Stimulated activated naive B cell treated with anti-CD40 and anti-IgM and Interleukin-4, amounts not matched to agents 10 μg/mL and 1 μg/mL and 100 μg/mL, for 72 hours (primary cell): ENCODE data around the gene NFIC.

Source experiments
- ATAC-seq, 2 donors: fragments of 150-1000 bp; cut with Tn5 transposase; replicated peaks; 2 replicates each; pipeline ENCODE4 v1.10.0; 2021; ENCODE audit warnings: moderate library complexity in 1 of 2
- DNase-seq: peaks from one replicate; pipeline ENCODE4 v3.0.0; 2021
- H3K27ac Mint-ChIP-seq: one replicate; pipeline ENCODE4 v1.8.0; 2022; ENCODE audit warnings: mild to moderate bottlenecking, mixed read lengths
- H3K27me3 Mint-ChIP-seq, 2 donors: one replicate each; pipeline ENCODE4 v1.8.0; 2022; ENCODE audit warnings: mixed read lengths in 2 of 2
- H3K36me3 Mint-ChIP-seq, 2 donors: one replicate each; pipeline ENCODE4 v1.8.0; 2022; ENCODE audit warnings: mixed read lengths in 2 of 2, mild to moderate bottlenecking in 1 of 2
- H3K4me1 Mint-ChIP-seq, 2 donors: one replicate each; pipeline ENCODE4 v1.8.0; 2022; ENCODE audit warnings: mixed read lengths in 2 of 2, mild to moderate bottlenecking in 1 of 2
- H3K4me3 Mint-ChIP-seq, 2 donors: one replicate each; pipeline ENCODE4 v1.8.0; 2022; ENCODE audit warnings: mild to moderate bottlenecking in 2 of 2, mixed read lengths in 2 of 2, moderate library complexity in 1 of 2
- H3K9me3 Mint-ChIP-seq, 2 donors: one replicate each; pipeline ENCODE4 v1.8.0; 2022; ENCODE audit warnings: mixed read lengths in 2 of 2, mild to moderate bottlenecking in 1 of 2

Gene NFIC

GRCh38 chr19:3401004-3401768 lies 34.8 kb downstream of the NFIC start:
- H3K4me1 Mint-ChIP-seq = peaks cover 3 to 12% of the 10 kb centered on the region in 2 donors
- H3K27me3 Mint-ChIP-seq = no peaks in the 10 kb centered on the region
- DNase-seq (no peak), ATAC-seq (no peak)
- peaks cover 11 to 23% of the 10 kb centered on the region in 2 donors for H3K36me3 Mint-ChIP-seq
- no peak overlapping the region for H3K4me3 Mint-ChIP-seq
- H3K27ac Mint-ChIP-seq = no peak overlapping the region
- peaks cover 4% of the 10 kb centered on the region in 2 donors for H3K9me3 Mint-ChIP-seq

- Mint-ChIP-seq H3K4me1 (peaks cover 3 to 12% of the 10 kb centered on the region in 2 donors), H3K36me3 (peaks cover 14 to 35% of the 10 kb centered on the region in 2 donors), H3K27ac (no peak overlapping the region), H3K27me3 (no peaks in the 10 kb centered on the region), H3K9me3 (peaks cover 4% of the 10 kb centered on the region in 2 donors), H3K4me3 (no peak overlapping the region)
- no peak for ATAC-seq
- DNase-seq = no peak
These were observed 36.5 kb downstream of the NFIC start for GRCh38 chr19:3402631-3403443.

- H3K27ac Mint-ChIP-seq = no peak overlapping the region
- peaks cover 14 to 33% of the 10 kb centered on the region in 2 donors for H3K36me3 Mint-ChIP-seq
- DNase-seq = no peak
- no peaks in the 10 kb centered on the region for H3K27me3 Mint-ChIP-seq
- H3K4me1 Mint-ChIP-seq = peaks cover 3 to 12% of the 10 kb centered on the region in 2 donors
- ATAC-seq = no peak
- peaks cover 4% of the 10 kb centered on the region in 2 donors for H3K9me3 Mint-ChIP-seq
- H3K4me3 Mint-ChIP-seq = no peak overlapping the region
These were observed 37.3 kb downstream of the NFIC start for GRCh38 chr19:3403489-3404323.

GRCh38 chr19:3404324-3405260 lies 38.2 kb downstream of the NFIC start:
- Mint-ChIP-seq H3K36me3 (peaks cover 18 to 34% of the 10 kb centered on the region in 2 donors), H3K4me3 (no peak overlapping the region), H3K27me3 (no peaks in the 10 kb centered on the region), H3K4me1 (peaks cover 3 to 12% of the 10 kb centered on the region in 2 donors), H3K27ac (no peak overlapping the region), H3K9me3 (peaks cover 4% of the 10 kb centered on the region in 2 donors)
- DNase-seq (no peak), ATAC-seq (no peak)

GRCh38 chr19:3405261-3405653 lies 38.9 kb downstream of the NFIC start:
- ATAC-seq (no peak), DNase-seq (no peak)
- Mint-ChIP-seq H3K27ac (no peak overlapping the region), H3K36me3 (peaks cover 18 to 36% of the 10 kb centered on the region in 2 donors), H3K27me3 (no peaks in the 10 kb centered on the region), H3K4me3 (no peak overlapping the region), H3K9me3 (peaks cover 4% of the 10 kb centered on the region in 2 donors), H3K4me1 (peaks cover 5 to 12% of the 10 kb centered on the region in 2 donors)

- Mint-ChIP-seq H3K27me3 (no peaks in the 10 kb centered on the region), H3K4me1 (peaks cover 4 to 8% of the 10 kb centered on the region in 2 donors), H3K4me3 (no peak overlapping the region), H3K36me3 (peaks cover 17 to 35% of the 10 kb centered on the region in 2 donors), H3K9me3 (peaks cover 4% of the 10 kb centered on the region in 2 donors), H3K27ac (peak overlapping the region; percentile 76)
- DNase-seq = no peak
- ATAC-seq = no peak
These were observed 40.3 kb downstream of the NFIC start for GRCh38 chr19:3406571-3407111.

GRCh38 chr19:3407556-3408516 lies 41.5 kb downstream of the NFIC start:
- DNase-seq (no peak), ATAC-seq (no peak)
- no peaks in the 10 kb centered on the region for H3K9me3 Mint-ChIP-seq
- no peak overlapping the region for H3K4me3 Mint-ChIP-seq
- H3K27ac Mint-ChIP-seq = no peak overlapping the region
- H3K27me3 Mint-ChIP-seq = no peaks in the 10 kb centered on the region
- peaks cover 0 to 4% of the 10 kb centered on the region in 2 donors for H3K4me1 Mint-ChIP-seq
- H3K36me3 Mint-ChIP-seq = peaks cover 12 to 29% of the 10 kb centered on the region in 2 donors

- no peak overlapping the region for H3K4me3 Mint-ChIP-seq
- H3K4me1 Mint-ChIP-seq = peaks cover 0 to 4% of the 10 kb centered on the region in 2 donors
- H3K9me3 Mint-ChIP-seq = no peaks in the 10 kb centered on the region
- H3K27me3 Mint-ChIP-seq = no peaks in the 10 kb centered on the region
- DNase-seq (no peak), ATAC-seq (no peak)
- H3K36me3 Mint-ChIP-seq = peaks cover 12 to 32% of the 10 kb centered on the region in 2 donors
- H3K27ac Mint-ChIP-seq = no peak overlapping the region
These were observed 42.6 kb downstream of the NFIC start for GRCh38 chr19:3408996-3409345.

GRCh38 chr19:3409346-3410064 lies 43.1 kb downstream of the NFIC start:
- no peak overlapping the region for H3K4me3 Mint-ChIP-seq
- H3K27me3 Mint-ChIP-seq = no peaks in the 10 kb centered on the region
- DNase-seq (no peak), ATAC-seq (no peak)
- no peak overlapping the region for H3K27ac Mint-ChIP-seq
- H3K4me1 Mint-ChIP-seq = peaks cover 0 to 4% of the 10 kb centered on the region in 2 donors
- H3K9me3 Mint-ChIP-seq = no peaks in the 10 kb centered on the region
- H3K36me3 Mint-ChIP-seq = peaks cover 12 to 33% of the 10 kb centered on the region in 2 donors

GRCh38 chr19:3411636-3412035 lies 45.3 kb downstream of the NFIC start:
- Mint-ChIP-seq H3K4me3 (no peak overlapping the region), H3K27ac (no peak overlapping the region)
- ATAC-seq = no peak

GRCh38 chr19:3412066-3412465 lies 45.7 kb downstream of the NFIC start:
- DNase-seq = no peak
- no peak for ATAC-seq
- H3K4me3 Mint-ChIP-seq = no peak overlapping the region
- peaks cover 8 to 24% of the 10 kb centered on the region in 2 donors for H3K36me3 Mint-ChIP-seq
- no peaks in the 10 kb centered on the region for H3K27me3 Mint-ChIP-seq
- no peaks in the 10 kb centered on the region for H3K9me3 Mint-ChIP-seq
- H3K27ac Mint-ChIP-seq = no peak overlapping the region
- H3K4me1 Mint-ChIP-seq = peaks cover 0 to 2% of the 10 kb centered on the region in 2 donors

More at GRCh38 chr19:3411636-3412035, 45.3 kb downstream of the NFIC start:
- H3K9me3 Mint-ChIP-seq = no peaks in the 10 kb centered on the region
- peaks cover 0 to 2% of the 10 kb centered on the region in 2 donors for H3K4me1 Mint-ChIP-seq
- DNase-seq = no peak
- peaks cover 9 to 26% of the 10 kb centered on the region in 2 donors for H3K36me3 Mint-ChIP-seq
- H3K27me3 Mint-ChIP-seq = no peaks in the 10 kb centered on the region
